H9 (cell line): ENCODE results near the gene NOXA1. TPM values are rescaled to one million over a fixed set of nuclear protein-coding genes. Genes with fewer than 3 reads are reported as not detected.
A peak's percentile ranks its signal among the peaks of the same experiment; 100 is the strongest.

ENCODE experiments used
- DNase-seq: peaks from one replicate; pipeline ENCODE4 v3.0.0-alpha.2; 2017
- H2AFZ ChIP-seq: one replicate; pipeline ENCODE4 v1.6.1; 2013; ENCODE audit warnings: mild to moderate bottlenecking, low read length, control low read depth, moderate library complexity
- H2AK5ac ChIP-seq: 2 replicates; pipeline ENCODE4 v1.6.1; 2013; ENCODE audit warnings: low read length, control low read depth, mixed read lengths; ENCODE audit not compliant: insufficient read length
- H2BK120ac ChIP-seq: one replicate; pipeline ENCODE4 v1.6.1; 2013; ENCODE audit warnings: low read depth, mild to moderate bottlenecking, low read length, control low read depth, inconsistent platforms; ENCODE audit not compliant: poor library complexity, severe bottlenecking
- H2BK12ac ChIP-seq: 2 replicates; pipeline ENCODE4 v1.6.1; 2013; ENCODE audit warnings: low read length, control low read depth, mixed read lengths, low read depth; ENCODE audit not compliant: insufficient read length
- H2BK15ac ChIP-seq: 2 replicates; pipeline ENCODE4 v1.6.1; 2013; ENCODE audit warnings: low read depth, low read length, control low read depth
- H2BK20ac ChIP-seq: one replicate; pipeline ENCODE4 v1.6.1; 2013; ENCODE audit warnings: low read depth, mild to moderate bottlenecking, low read length, control low read depth, inconsistent platforms; ENCODE audit not compliant: poor library complexity, severe bottlenecking
- H2BK5ac ChIP-seq: 2 replicates; pipeline ENCODE4 v1.6.1; 2013; ENCODE audit warnings: low read length, control low read depth, mixed read lengths; ENCODE audit not compliant: insufficient read length
- H3K14ac ChIP-seq: 2 replicates; pipeline ENCODE4 v1.6.1; 2013; ENCODE audit warnings: low read length, control low read depth; ENCODE audit not compliant: insufficient read depth
- H3K18ac ChIP-seq: 2 replicates; pipeline ENCODE4 v1.6.1; 2013; ENCODE audit warnings: low read depth, mild to moderate bottlenecking, mixed read lengths, low read length, control low read depth; ENCODE audit not compliant: insufficient read length
- H3K23ac ChIP-seq: 2 replicates; pipeline ENCODE4 v1.6.1; 2013; ENCODE audit warnings: low read length, control low read depth, mixed read lengths, low read depth; ENCODE audit not compliant: insufficient read length
- H3K23me2 ChIP-seq: 2 replicates; pipeline ENCODE4 v1.6.1; 2013; ENCODE audit warnings: low read depth, mild to moderate bottlenecking, mixed read lengths, low read length, control low read depth; ENCODE audit not compliant: insufficient read length, poor library complexity, severe bottlenecking
- H3K27ac ChIP-seq: 2 replicates; pipeline ENCODE4 v1.5.1; 2013; ENCODE audit warnings: low read length, control low read depth, mixed read lengths, low read depth; ENCODE audit not compliant: insufficient read length
- H3K27me3 ChIP-seq: 2 replicates; pipeline ENCODE4 v1.6.1; 2013; ENCODE audit warnings: low read length, control low read depth, inconsistent platforms; ENCODE audit not compliant: insufficient read depth
- H3K4ac ChIP-seq: 2 replicates; pipeline ENCODE4 v1.6.1; 2013; ENCODE audit warnings: low read depth, mild to moderate bottlenecking, control low read depth, inconsistent platforms, low read length, moderate library complexity
- H3K4me1 ChIP-seq: 2 replicates; pipeline ENCODE4 v1.6.1; 2013; ENCODE audit warnings: low read length, control low read depth, inconsistent platforms; ENCODE audit not compliant: insufficient read depth
- H3K4me2 ChIP-seq: 2 replicates; pipeline ENCODE4 v1.6.1; 2013; ENCODE audit warnings: low read length, control low read depth, mixed read lengths; ENCODE audit not compliant: insufficient read length, insufficient read depth
- H3K56ac ChIP-seq: 2 replicates; pipeline ENCODE4 v1.6.1; 2013; ENCODE audit warnings: low read depth, mild to moderate bottlenecking, mixed read lengths, low read length, control low read depth; ENCODE audit not compliant: insufficient read length
- H3K79me1 ChIP-seq: 2 replicates; pipeline ENCODE4 v1.6.1; 2013; ENCODE audit warnings: low read depth, mild to moderate bottlenecking, moderate library complexity, low read length, control low read depth, inconsistent platforms; ENCODE audit not compliant: insufficient read depth, poor library complexity, severe bottlenecking
- H3K79me2 ChIP-seq: 2 replicates; pipeline ENCODE4 v1.6.1; 2013; ENCODE audit warnings: low read length, control low read depth, inconsistent platforms; ENCODE audit not compliant: insufficient read depth
- H3K9ac ChIP-seq: 2 replicates; pipeline ENCODE4 v1.6.1; 2013; ENCODE audit warnings: low read length, control low read depth, mixed read lengths; ENCODE audit not compliant: insufficient read length; ENCODE audit errors: extremely low read depth
- H3K9me3 ChIP-seq: one replicate; pipeline ENCODE4 v1.6.1; 2013; ENCODE audit warnings: low read depth, low read length, inconsistent platforms; ENCODE audit not compliant: control insufficient read depth
- H3T11ph ChIP-seq: one replicate; pipeline ENCODE4 v1.6.1; 2013; ENCODE audit warnings: mild to moderate bottlenecking, low read length, control low read depth, inconsistent platforms
- H4K20me1 ChIP-seq: one replicate; pipeline ENCODE4 v1.6.1; 2013; ENCODE audit not compliant: control insufficient read depth, insufficient read length, insufficient read depth
- H4K5ac ChIP-seq: 2 replicates; pipeline ENCODE4 v1.6.1; 2013; ENCODE audit warnings: low read depth, mild to moderate bottlenecking, mixed read lengths, low read length, control low read depth; ENCODE audit not compliant: insufficient read length
- H4K8ac ChIP-seq: replicated peaks from 2 replicates; pipeline ENCODE4 v1.6.1; 2013; ENCODE audit warnings: low read length, control low read depth, mixed read lengths, low read depth; ENCODE audit not compliant: insufficient read length
- H4K91ac ChIP-seq: 2 replicates; pipeline ENCODE4 v1.6.1; 2013; ENCODE audit warnings: low read depth, mild to moderate bottlenecking, moderate library complexity, mixed read lengths, low read length, control low read depth; ENCODE audit not compliant: insufficient read length
- H3K27ac Mint-ChIP-seq, 3 experiments: 2 replicates in 2 of 3; 3 replicates in 1 of 3; pipeline ENCODE4 v1.8.0; 2020 to 2021; ENCODE audit warnings: mixed read lengths in 3 of 3, mild to moderate bottlenecking in 1 of 3, moderate library complexity in 1 of 3
- H3K27me3 Mint-ChIP-seq: 2 replicates; pipeline ENCODE4 v1.8.0; 2021; ENCODE audit warnings: low read depth, mild to moderate bottlenecking, moderate library complexity, mixed read lengths
- H3K36me3 Mint-ChIP-seq, 3 experiments: 2 replicates in 2 of 3; 3 replicates in 1 of 3; pipeline ENCODE4 v1.8.0; 2020 to 2021; ENCODE audit warnings: low read depth in 3 of 3, mixed read lengths in 3 of 3; ENCODE audit not compliant: insufficient read depth in 1 of 3
- H3K4me1 Mint-ChIP-seq, 2 experiments: 2 replicates each; pipeline ENCODE4 v1.8.0; 2020; ENCODE audit warnings: mixed read lengths in 2 of 2
- H3K4me3 Mint-ChIP-seq, 2 experiments: 2 replicates in 1 of 2; 3 replicates in 1 of 2; pipeline ENCODE4 v1.8.0; 2020 to 2021; ENCODE audit warnings: mild to moderate bottlenecking in 2 of 2, mixed read lengths in 2 of 2, moderate library complexity in 1 of 2
- H3K9me3 Mint-ChIP-seq, 2 experiments: 2 replicates in 1 of 2; 3 replicates in 1 of 2; pipeline ENCODE4 v1.8.0; 2020; ENCODE audit warnings: mild to moderate bottlenecking in 2 of 2, mixed read lengths in 2 of 2, moderate library complexity in 1 of 2
- WGBS: extraction: QIAGEN DNeasy Blood & Tissue Kit; methylation state at CpG from one replicate; pipeline ENCODE4 v1.1.7; 2013; ENCODE audit warnings: missing lambda C conversion rate, low lambda C conversion rate, mixed read lengths; ENCODE audit not compliant: insufficient read length; ENCODE audit errors: extremely low coverage; 5-methylcytosine and 5-hydroxymethylcytosine counted together
- total RNA-seq: library from RNA; stranded (reverse); gene quantifications from 2 replicates; pipeline ENCODE4 v1.2.1, GENCODE V29; 2021
- TF ChIP-seq, protein P1 (sequence below): fragments of 200-600 bp; sonication (generic); conservative IDR thresholded peaks from 3 replicates; pipeline ENCODE4 v1.8.0; 2021; ENCODE audit warnings: antibody characterized with exemption, mild to moderate bottlenecking

NOXA1 gene
- total RNA-seq, 1 experiment from 2014 or later: 2.0 TPM

DNA sequence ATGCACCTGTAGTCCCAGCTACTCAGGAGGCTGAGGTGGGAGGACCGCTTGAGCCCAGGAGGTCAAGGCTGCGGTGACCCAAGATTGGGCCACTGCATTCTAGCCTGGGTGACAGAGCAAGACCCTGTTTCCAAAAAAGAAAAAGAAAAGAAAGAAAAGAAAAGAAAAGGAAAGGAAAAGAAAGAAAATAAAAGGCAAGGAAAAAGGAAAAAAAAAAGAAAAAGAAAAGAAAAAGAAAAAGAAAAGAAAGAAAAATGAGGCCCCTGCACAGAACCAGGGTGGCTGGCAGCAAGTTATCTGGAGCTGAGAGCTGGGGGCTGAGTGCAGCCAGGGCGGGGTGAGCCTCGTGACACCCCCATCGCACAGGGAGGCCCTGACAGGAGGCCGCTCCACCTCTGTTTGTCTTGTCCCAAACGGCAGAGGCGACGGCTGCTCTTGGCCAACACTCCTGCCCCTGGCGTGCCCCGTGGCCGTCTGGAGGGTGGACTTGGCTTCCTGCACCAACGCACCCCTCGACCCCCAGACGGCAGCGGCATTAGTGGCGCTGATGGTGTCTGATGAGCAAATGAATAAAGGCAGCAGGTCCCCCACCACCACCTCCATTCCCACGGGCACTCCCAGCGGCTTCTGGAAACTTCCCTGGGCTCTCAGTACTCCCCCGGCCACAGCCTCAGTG lies 17.0 kb upstream of the NOXA1 start:
- no peaks in the 10 kb centered on the region for H3K9me3 ChIP-seq
- H3K27me3 ChIP-seq: no peaks in the 10 kb centered on the region
- no peak overlapping the region for H3K9ac ChIP-seq
- no CpG with 5 or more reads among the region's 20 CpGs for WGBS
- DNase-seq: peak; percentile 37
- H4K20me1 ChIP-seq: no peaks in the 10 kb centered on the region
- Mint-ChIP-seq H3K4me3 (peak overlapping the region in 1 of 2 experiments; percentile 73; a peak in 3 of 5 replicates), H3K27me3 (peaks cover 8% of the 10 kb centered on the region; the same call in 1 of the 2 replicates), H3K36me3 (peaks cover 12 to 16% (median 15%) of the 10 kb centered on the region in 3 experiments), H3K27ac (no peak overlapping the region), H3K4me1 (peaks cover 0 to 5% of the 10 kb centered on the region in 2 experiments; a peak in 1 of 4 replicates), H3K9me3 (peaks cover 10 to 12% of the 10 kb centered on the region in 2 experiments)
- no peak overlapping the region for H2BK15ac ChIP-seq
- H2AFZ ChIP-seq: no peak overlapping the region
- H2BK20ac ChIP-seq: no peak overlapping the region
- no peak overlapping the region for H3K18ac ChIP-seq
- H3K23ac ChIP-seq: no peak overlapping the region
- no peak overlapping the region for H3K4ac ChIP-seq
- H2AK5ac ChIP-seq: no peak overlapping the region
- no peak overlapping the region for H3K56ac ChIP-seq
- no peak overlapping the region for H3T11ph ChIP-seq
- H3K79me2 ChIP-seq: no peaks in the 10 kb centered on the region
- no peak overlapping the region for H4K8ac ChIP-seq
- H4K91ac ChIP-seq: no peak overlapping the region
- H2BK12ac ChIP-seq: no peak overlapping the region
- H3K4me1 ChIP-seq: no peaks in the 10 kb centered on the region
- H2BK5ac ChIP-seq: no peak overlapping the region
- no peak overlapping the region; the same call in 1 of the 2 replicates for H3K14ac ChIP-seq
- no peak overlapping the region for H3K4me2 ChIP-seq
- H4K5ac ChIP-seq: no peak overlapping the region
- no peak overlapping the region for H3K27ac ChIP-seq
- peaks cover 3% of the 10 kb centered on the region for H3K23me2 ChIP-seq
- no peaks in the 10 kb centered on the region for H3K79me1 ChIP-seq
- TF ChIP-seq, protein P1, sequence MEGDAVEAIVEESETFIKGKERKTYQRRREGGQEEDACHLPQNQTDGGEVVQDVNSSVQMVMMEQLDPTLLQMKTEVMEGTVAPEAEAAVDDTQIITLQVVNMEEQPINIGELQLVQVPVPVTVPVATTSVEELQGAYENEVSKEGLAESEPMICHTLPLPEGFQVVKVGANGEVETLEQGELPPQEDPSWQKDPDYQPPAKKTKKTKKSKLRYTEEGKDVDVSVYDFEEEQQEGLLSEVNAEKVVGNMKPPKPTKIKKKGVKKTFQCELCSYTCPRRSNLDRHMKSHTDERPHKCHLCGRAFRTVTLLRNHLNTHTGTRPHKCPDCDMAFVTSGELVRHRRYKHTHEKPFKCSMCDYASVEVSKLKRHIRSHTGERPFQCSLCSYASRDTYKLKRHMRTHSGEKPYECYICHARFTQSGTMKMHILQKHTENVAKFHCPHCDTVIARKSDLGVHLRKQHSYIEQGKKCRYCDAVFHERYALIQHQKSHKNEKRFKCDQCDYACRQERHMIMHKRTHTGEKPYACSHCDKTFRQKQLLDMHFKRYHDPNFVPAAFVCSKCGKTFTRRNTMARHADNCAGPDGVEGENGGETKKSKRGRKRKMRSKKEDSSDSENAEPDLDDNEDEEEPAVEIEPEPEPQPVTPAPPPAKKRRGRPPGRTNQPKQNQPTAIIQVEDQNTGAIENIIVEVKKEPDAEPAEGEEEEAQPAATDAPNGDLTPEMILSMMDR: no peak
- H2BK120ac ChIP-seq: no peak overlapping the region
